Measurements from ENCODE around the gene GRAMD2B.

DNA sequence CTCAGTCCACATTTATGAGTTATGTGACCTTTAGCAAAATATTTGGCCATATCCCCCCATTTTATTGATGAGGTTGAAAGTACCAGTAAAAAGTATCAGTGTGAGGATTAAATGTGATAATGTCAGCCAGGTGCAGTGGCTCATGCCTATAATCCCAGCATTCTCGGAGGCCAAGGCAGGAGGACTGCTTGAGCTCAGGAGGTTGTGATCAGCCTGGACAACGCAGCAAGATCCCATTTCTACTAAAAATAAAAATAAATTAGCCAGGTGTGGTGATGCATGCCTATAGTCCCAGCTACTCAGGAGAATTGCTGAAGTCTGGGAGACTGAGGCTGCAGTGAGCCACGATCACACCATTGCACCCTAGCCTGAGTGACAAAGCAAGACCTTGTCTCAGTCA is 71.2 kb downstream of the GRAMD2B start:
- TF ChIP-seq YY1 (IDR thresholded peaks at IDR 0.05; ENCODE audit: low read depth) = no peak
- TF ChIP-seq RAD21 (IDR thresholded peaks at IDR 0.05; ENCODE audit: low read depth) = no peak
- no peak for TF ChIP-seq TAF1 (IDR thresholded peaks at IDR 0.05; ENCODE audit: low read depth)
- no peak for TF ChIP-seq EP300 (IDR thresholded peaks at IDR 0.05; ENCODE audit: borderline replicate concordance)
- TF ChIP-seq, protein P1, sequence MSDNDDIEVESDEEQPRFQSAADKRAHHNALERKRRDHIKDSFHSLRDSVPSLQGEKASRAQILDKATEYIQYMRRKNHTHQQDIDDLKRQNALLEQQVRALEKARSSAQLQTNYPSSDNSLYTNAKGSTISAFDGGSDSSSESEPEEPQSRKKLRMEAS (IDR thresholded peaks at IDR 0.05) = no peak
- no peak for TF ChIP-seq NFIC (IDR thresholded peaks at IDR 0.05)
- TF ChIP-seq CREB1 (IDR thresholded peaks at IDR 0.05; ENCODE audit: low read depth) = no peak
- TF ChIP-seq, protein P2, sequence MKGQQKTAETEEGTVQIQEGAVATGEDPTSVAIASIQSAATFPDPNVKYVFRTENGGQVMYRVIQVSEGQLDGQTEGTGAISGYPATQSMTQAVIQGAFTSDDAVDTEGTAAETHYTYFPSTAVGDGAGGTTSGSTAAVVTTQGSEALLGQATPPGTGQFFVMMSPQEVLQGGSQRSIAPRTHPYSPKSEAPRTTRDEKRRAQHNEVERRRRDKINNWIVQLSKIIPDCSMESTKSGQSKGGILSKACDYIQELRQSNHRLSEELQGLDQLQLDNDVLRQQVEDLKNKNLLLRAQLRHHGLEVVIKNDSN (IDR thresholded peaks at IDR 0.05) = no peak
- TF ChIP-seq, protein P3, sequence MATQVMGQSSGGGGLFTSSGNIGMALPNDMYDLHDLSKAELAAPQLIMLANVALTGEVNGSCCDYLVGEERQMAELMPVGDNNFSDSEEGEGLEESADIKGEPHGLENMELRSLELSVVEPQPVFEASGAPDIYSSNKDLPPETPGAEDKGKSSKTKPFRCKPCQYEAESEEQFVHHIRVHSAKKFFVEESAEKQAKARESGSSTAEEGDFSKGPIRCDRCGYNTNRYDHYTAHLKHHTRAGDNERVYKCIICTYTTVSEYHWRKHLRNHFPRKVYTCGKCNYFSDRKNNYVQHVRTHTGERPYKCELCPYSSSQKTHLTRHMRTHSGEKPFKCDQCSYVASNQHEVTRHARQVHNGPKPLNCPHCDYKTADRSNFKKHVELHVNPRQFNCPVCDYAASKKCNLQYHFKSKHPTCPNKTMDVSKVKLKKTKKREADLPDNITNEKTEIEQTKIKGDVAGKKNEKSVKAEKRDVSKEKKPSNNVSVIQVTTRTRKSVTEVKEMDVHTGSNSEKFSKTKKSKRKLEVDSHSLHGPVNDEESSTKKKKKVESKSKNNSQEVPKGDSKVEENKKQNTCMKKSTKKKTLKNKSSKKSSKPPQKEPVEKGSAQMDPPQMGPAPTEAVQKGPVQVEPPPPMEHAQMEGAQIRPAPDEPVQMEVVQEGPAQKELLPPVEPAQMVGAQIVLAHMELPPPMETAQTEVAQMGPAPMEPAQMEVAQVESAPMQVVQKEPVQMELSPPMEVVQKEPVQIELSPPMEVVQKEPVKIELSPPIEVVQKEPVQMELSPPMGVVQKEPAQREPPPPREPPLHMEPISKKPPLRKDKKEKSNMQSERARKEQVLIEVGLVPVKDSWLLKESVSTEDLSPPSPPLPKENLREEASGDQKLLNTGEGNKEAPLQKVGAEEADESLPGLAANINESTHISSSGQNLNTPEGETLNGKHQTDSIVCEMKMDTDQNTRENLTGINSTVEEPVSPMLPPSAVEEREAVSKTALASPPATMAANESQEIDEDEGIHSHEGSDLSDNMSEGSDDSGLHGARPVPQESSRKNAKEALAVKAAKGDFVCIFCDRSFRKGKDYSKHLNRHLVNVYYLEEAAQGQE (IDR thresholded peaks at IDR 0.05; ENCODE audit: low read depth) = no peak
- TF ChIP-seq CEBPB (IDR thresholded peaks at IDR 0.05) = no peak
- no peak for TF ChIP-seq FOXM1 (IDR thresholded peaks at IDR 0.05; ENCODE audit: borderline replicate concordance, low read depth)
- TF ChIP-seq ZBTB7A (IDR thresholded peaks at IDR 0.05; ENCODE audit: low read depth) = no peak

All from Ishikawa (cell line).